D721Med (cell line): Measurements from ENCODE around the gene OOEP.
"Not testable (repeated sequence)": the region's sequence is repeated elsewhere in the genome, so short reads cannot be mapped to it uniquely, and the experiment has no call there.

Experiments used
- DNase-seq: peaks from one replicate; pipeline ENCODE4 v3.0.0; 2011; ENCODE audit warnings: low spot score; ENCODE audit not compliant: insufficient read length
- FAIRE-seq: peaks from 2 replicates; lab custom pipeline; 2011; peaks lifted over from hg19 to GRCh38; lab: Jason Lieb, UNC
- TF ChIP-seq, protein P1 (sequence below): IDR thresholded peaks from 2 replicates; pipeline ENCODE4 v1.5.1; 2012; ENCODE audit warnings: mild to moderate bottlenecking, control low read depth; ENCODE audit not compliant: insufficient read depth; ENCODE audit errors: missing control alignments

Gene OOEP

DNA sequence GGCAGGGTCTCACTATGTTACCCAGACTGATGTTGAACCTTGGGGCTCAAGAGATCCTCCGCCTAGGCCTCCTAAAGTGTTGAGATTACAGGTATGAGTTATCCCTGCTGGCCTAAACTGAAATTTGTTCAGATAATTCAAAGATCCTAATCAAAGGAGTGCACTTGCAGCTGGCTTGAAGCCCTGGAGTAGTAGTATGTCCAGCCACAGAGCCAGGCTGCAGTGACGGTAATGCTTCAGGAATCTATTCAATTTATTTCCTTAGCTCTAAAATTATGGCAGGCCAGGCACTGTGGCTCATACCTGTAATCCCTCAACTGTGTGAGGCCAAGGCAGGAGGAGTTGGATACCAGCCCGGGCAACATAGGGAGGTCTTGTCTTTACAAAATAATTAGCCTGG lies 23.6 kb upstream of the OOEP start:
- TF ChIP-seq, protein P1, sequence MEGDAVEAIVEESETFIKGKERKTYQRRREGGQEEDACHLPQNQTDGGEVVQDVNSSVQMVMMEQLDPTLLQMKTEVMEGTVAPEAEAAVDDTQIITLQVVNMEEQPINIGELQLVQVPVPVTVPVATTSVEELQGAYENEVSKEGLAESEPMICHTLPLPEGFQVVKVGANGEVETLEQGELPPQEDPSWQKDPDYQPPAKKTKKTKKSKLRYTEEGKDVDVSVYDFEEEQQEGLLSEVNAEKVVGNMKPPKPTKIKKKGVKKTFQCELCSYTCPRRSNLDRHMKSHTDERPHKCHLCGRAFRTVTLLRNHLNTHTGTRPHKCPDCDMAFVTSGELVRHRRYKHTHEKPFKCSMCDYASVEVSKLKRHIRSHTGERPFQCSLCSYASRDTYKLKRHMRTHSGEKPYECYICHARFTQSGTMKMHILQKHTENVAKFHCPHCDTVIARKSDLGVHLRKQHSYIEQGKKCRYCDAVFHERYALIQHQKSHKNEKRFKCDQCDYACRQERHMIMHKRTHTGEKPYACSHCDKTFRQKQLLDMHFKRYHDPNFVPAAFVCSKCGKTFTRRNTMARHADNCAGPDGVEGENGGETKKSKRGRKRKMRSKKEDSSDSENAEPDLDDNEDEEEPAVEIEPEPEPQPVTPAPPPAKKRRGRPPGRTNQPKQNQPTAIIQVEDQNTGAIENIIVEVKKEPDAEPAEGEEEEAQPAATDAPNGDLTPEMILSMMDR, result no peak
- no peak for FAIRE-seq
- DNase-seq, result no peak

DNA sequence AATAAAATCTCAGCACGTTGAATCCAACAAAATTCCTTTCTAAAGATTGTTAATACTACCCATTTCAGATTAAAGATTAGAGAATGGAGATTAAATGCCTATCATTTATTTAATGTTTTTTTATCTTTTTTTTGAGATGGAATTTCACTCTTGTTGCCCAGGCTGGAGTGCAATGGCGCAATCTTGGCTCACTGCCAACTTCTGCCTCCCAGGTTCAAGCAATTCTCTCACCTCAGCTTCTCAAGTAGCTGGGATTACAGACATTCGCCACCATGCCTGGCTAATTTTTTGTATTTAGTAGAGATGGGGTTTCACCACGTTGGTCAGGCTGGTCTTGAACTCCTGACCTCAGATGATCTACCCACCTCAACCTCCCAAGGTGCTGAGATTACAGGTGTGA lies 22.5 kb upstream of the OOEP start:
- not testable (repeated sequence) for FAIRE-seq, DNase-seq

DNA sequence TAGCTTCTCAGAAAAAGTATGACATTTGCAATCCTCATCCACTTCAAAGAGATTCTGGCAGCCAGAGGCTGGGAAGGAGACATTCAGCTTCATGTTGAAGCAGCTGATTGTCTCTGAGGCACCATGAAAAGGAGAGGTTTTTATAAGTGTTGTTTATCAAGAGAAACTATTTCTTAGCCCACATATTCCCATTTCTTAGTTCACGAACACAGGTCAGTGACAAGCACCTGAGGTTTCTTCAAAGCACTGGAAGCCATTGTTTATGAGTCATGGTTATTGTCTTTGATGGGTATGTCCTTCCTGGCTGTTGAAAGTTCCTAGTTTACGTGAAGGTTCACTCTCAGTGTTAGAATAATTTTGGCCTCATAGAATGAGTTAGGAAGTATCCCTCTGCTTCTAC lies 22.0 kb upstream of the OOEP start:
- DNase-seq, result no peak
- no peak for FAIRE-seq
- TF ChIP-seq, protein P1, result no peak

DNA sequence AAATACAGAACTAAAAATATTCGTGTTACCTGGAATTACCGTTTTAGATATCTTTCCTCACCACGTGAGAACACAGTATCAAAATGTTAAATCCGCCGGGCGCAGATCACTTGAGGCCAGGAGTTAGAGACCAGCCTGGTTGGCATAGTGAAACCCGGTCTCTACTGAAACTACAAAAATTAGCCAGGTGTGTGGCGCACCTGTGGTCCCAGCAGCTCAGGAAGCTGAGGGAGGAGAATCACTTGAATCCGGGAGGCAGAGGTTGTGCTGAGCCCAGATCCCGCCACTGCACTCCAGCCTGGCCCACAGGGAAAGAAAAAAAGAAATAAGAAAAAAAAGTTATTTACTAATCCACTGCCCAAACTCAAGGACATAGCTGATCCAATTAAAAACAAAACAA lies 20.2 kb upstream of the OOEP start:
- no peak for DNase-seq
- FAIRE-seq, result no peak
- TF ChIP-seq, protein P1, result no peak

DNA sequence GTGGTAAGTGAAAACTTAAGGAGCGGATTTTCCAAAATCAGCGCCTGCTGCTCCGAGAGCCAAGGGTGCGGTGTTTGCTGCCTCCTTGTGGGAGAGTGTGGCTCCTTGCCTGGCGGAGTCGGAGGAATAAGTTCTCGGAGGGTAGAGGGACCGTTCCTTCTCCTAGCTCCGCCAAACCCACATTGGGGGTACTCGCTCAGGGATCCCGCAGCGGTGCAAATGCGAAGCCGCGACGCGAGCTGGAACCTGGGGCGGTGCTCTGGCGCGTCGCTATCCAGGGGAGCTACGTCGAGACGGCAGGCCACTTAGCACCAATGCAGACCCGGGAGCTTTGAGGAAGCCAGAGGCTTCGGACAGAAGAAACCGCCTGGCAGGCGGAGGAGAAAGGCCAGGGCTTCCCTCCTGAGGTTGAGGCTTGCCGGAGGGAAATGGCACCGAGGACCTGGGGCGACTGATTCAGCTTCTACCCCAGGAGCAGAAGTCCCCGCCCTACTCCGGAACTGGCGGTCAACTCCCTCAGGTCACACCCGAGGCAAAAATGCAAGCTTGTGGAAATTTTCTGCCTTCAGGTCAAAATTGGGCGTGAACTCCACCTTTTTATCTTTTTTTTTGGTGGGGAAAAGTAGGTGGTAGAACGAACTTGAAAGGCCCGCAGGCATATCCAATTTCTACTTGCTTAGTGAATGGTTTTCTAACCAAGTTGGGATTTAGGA lies 19.3 kb upstream of the OOEP start:
- DNase-seq (peak; percentile 51), FAIRE-seq (no peak)
- TF ChIP-seq, protein P1, result peak; percentile 71

DNA sequence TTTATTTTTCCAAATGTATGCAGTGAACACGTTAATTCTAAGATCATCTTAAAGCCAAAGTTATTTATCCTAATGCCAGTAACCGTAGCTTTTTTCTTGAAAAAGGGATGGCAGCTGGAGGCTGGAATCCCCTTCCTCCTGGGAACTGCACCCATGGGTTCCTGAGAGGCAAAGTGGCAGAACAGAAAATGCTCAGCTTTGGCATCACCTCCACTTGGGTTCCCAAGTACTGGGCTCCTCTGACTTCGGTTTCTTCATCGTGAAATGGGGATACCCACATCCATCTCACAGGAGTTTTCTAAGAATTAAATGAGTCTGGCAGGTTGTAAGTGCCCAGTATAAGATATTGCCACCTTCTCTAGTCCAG lies 18.7 kb upstream of the OOEP start:
- DNase-seq (no peak), FAIRE-seq (no peak)
- TF ChIP-seq, protein P1, result no peak

DNA sequence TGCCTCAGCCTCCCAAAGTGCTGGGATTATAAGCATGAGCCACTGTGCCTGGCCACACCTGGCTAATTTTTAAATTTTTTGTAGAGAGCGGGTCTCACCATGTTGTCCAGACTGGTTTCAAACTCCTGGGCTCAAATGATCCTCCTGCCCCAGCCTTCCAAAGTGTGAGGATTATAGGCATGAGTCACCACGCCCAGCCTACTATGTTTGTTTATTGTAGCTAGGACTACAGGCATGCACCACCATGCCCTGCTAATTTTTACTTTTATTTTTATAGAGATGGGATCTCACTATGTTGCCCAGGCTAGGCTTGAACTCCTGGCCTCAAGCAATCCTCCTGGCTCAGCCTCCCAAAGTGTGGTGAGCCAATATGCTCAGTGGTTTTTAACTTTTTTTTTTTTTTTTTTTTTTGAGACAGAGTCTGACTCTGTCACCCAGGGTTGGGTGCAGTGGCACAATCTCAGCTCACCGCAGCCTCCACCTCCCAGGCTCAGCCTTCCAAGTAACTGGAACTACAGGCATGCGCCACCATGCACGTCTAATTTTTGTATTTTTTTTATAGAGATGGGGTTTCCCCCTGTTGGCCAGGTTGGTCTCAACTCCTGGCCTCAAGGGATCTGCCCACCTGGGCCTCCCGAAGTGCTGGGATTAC lies 12.9 kb upstream of the OOEP start:
- FAIRE-seq, result no peak
- no peak for DNase-seq
- TF ChIP-seq, protein P1, result no peak

DNA sequence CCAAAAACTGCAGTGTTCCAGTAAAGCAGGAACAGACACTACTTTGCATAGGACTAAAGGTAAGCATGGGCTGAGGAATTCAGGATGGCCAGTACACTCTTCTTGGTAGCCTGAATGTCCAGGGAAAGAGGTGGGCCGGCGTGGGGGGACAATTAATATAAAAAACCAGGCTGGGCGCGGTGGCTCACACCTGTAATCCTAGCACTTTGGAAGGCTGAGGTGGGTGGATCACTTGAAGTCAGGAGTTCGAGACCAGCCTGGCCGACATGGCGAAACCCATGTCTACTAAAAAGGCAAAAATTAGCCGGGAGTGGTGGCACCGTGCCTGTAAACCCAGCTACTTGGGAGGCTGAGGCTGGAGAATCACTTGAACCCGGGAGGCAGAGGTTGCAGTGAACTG lies 11.8 kb upstream of the OOEP start:
- DNase-seq, FAIRE-seq: not testable (repeated sequence)
